Testis (tissue), 3 donors: Measurements from ENCODE around the gene ADAMTS12. TPM values are rescaled to one million over a fixed set of nuclear protein-coding genes. Genes with fewer than 3 reads are reported as not detected.
"Not testable (repeated sequence)": the region's sequence is repeated elsewhere in the genome, so short reads cannot be mapped to it uniquely, and the experiment has no call there.

Experiments
- DNase-seq: peaks from one replicate; pipeline ENCODE4 v3.0.0-alpha.2; 2019
- H3K27ac ChIP-seq, 2 donors: fragments of 200-600 bp; sonication (generic); one replicate each; pipeline ENCODE4 v1.5.1; 2019
- H3K27me3 ChIP-seq: fragments of 200-600 bp; sonication (generic); one replicate; pipeline ENCODE4 v1.5.1; 2019
- H3K36me3 ChIP-seq: fragments of 200-600 bp; sonication (generic); one replicate; pipeline ENCODE4 v1.5.1; 2017; ENCODE audit warnings: low read depth; ENCODE audit errors: missing control alignments
- H3K4me1 ChIP-seq: fragments of 200-600 bp; sonication (generic); one replicate; pipeline ENCODE4 v1.5.1; 2019
- H3K4me3 ChIP-seq, 2 donors: fragments of 200-600 bp; sonication (generic); one replicate each; pipeline ENCODE4 v1.5.1; 2017 to 2019
- H3K9me3 ChIP-seq: fragments of 200-600 bp; sonication (generic); one replicate; pipeline ENCODE4 v1.5.1; 2017
- CTCF ChIP-seq, 3 experiments: fragments of 450-650 bp in 2 of 3; fragments of 200-600 bp in 1 of 3; sonication (generic) in 1 of 3; IDR thresholded peaks; one replicate each; pipeline ENCODE4 v1.5.1; 2016 to 2019; ENCODE audit warnings: antibody characterized with exemption in 3 of 3, mild to moderate bottlenecking in 2 of 3, moderate library complexity in 1 of 3
- POLR2A ChIP-seq: fragments of 450-650 bp; IDR thresholded peaks from one replicate; pipeline ENCODE4 v1.6.1; 2017; ENCODE audit warnings: antibody characterized with exemption, mild to moderate bottlenecking, moderate library complexity
- WGBS, 2 donors: methylation state at CpG; one replicate each; pipeline ENCODE4 v1.1.5; 2018; 5-methylcytosine and 5-hydroxymethylcytosine counted together
- intact Hi-C: fragments of 100-400 bp; cut with DNase I; formaldehyde crosslinking; loops from one replicate; pipeline ENCODE4 v1.15.1; 2023; ENCODE audit warnings: low total_unique reads
- polyA plus RNA-seq: library from polyadenylated mRNA; stranded (reverse); fragments of 350-450 nt; fragmentation: Illumina TruSeq; extraction: RNeasy Lipid Tissue Mini Kit (QIAGEN cat#74804); gene quantifications from one replicate; pipeline ENCODE4 v1.2.3, GENCODE V29; 2014; ENCODE audit warnings: low read depth, low replicate concordance; ENCODE audit not compliant: insufficient read depth
- total RNA-seq, 2 donors: library from RNA; depleted of rRNA; stranded (reverse); fragments of >200 nt; gene quantifications; one replicate each; pipeline ENCODE4 v1.2.3, GENCODE V29; 2016

Gene ADAMTS12
- total and polyA plus RNA-seq, 3 donors from 2014 or later = 4.9 to 9.3 (median 7.5) TPM

DNA sequence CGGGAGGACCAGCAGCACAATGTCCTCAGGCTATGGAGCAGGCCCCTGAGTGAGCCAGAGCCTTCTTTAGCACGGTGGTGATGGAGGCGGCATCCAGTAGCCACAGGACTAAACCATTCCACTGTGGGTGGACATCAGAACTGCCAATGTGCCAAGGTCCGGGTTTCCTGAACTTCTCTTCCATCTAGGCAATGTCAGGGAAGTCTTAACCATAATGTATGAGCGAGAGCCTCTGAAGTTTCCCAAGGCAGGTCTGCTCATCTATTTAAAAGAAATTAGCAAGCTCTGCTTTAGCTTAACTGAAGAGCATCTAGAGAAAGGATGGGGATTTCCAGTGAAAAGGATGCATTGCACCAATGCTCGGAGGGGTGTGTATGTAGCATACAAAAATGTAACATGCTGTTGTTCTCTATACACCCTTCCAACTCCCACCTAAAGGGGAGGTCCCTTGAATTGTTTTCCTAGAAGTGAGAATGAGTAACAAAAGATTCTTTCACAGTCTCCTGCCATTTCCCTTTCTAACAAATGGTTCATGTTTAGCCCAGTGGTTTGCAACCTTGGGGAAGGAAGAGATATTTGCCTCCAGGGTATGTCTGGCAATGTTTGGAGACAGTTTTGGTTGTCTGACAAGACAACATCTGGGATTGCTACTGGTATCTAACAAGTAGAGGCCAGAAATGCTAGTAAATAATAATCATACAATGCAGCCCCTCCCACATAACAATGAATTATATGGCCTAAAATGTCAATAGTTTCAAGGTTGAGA, 38.3 kb upstream of the ADAMTS12 start:
- H3K4me3 ChIP-seq = no peak overlapping the region
- no peaks in the 10 kb centered on the region for H3K4me1 ChIP-seq
- intact Hi-C loops = no loop called here
- no peaks in the 10 kb centered on the region for H3K9me3 ChIP-seq
- no peak for DNase-seq
- H3K36me3 ChIP-seq = no peaks in the 10 kb centered on the region
- TF ChIP-seq CTCF (IDR thresholded peaks at IDR 0.05) = no peak
- TF ChIP-seq POLR2A = no peak
- no peaks in the 10 kb centered on the region for H3K27me3 ChIP-seq
- WGBS, 2 donors = 95 to 97% methylated on average over 5 to 6 of the region's 6 CpGs
- no peak overlapping the region for H3K27ac ChIP-seq

DNA sequence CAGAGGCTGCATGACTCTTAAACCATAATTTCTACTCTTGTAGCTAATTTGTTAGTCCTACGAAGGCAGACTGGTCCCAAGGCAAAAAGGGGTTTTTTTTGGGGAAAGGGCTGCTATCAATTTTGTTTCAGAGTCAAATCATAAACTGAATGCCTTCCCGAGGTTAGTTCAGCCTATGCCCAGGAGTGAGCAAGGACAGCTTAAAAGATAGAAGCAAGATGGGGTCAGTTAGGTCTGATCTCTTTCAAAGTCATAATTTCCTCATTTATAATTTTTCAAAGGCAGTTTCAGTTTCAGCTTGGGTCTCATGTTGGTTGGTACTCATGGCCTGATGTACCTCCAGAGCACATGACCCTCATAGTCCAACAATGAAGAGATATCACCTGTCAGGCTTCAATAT, 36.5 kb upstream of the ADAMTS12 start:
- H3K27me3 ChIP-seq = no peaks in the 10 kb centered on the region
- H3K9me3 ChIP-seq = no peaks in the 10 kb centered on the region
- no peak overlapping the region for H3K4me3 ChIP-seq
- intact Hi-C loops = no loop called here
- H3K36me3 ChIP-seq = no peaks in the 10 kb centered on the region
- 75 to 79% methylated on average over 2 of the region's 2 CpGs for WGBS, 2 donors
- H3K27ac ChIP-seq = no peak overlapping the region
- H3K4me1 ChIP-seq = no peaks in the 10 kb centered on the region
- TF ChIP-seq CTCF (IDR thresholded peaks at IDR 0.05) (no peak), POLR2A (no peak)
- DNase-seq = no peak

DNA sequence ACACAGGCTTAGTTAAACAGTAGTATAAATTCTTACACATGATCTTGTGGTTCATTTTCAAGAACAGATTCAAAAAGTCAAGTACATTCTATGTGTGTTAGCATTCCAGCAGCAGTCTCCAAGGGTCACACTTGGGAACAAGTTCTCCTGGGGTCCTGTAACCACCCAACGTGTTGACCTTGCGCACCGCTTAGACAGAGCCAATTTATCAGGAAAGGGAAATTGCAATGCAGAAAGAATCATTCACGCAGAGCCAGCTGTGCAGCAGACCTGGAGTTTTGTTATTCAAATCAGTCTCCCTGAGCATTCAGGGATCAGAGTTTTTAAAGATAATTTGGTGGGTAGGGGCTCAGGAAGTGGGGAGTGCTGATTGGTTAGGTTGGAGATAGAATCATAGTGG, 35.9 kb upstream of the ADAMTS12 start:
- intact Hi-C loops = no loop called here
- Histone ChIP-seq H3K4me1 (no peaks in the 10 kb centered on the region), H3K9me3 (no peaks in the 10 kb centered on the region), H3K27me3 (no peaks in the 10 kb centered on the region), H3K36me3 (no peaks in the 10 kb centered on the region), H3K4me3 (no peak overlapping the region), H3K27ac (no peak overlapping the region)
- 37 to 58% methylated on average over 4 of the region's 4 CpGs for WGBS, 2 donors
- DNase-seq = peak; percentile 50
- TF ChIP-seq POLR2A = no peak
- TF ChIP-seq CTCF (IDR thresholded peaks at IDR 0.05) = no peak

- Histone ChIP-seq H3K4me1 (no peaks in the 10 kb centered on the region), H3K27ac (no peak overlapping the region), H3K36me3 (no peaks in the 10 kb centered on the region), H3K4me3 (no peak overlapping the region), H3K9me3 (no peaks in the 10 kb centered on the region), H3K27me3 (no peaks in the 10 kb centered on the region)
- TF ChIP-seq POLR2A = no peak
- TF ChIP-seq CTCF (IDR thresholded peaks at IDR 0.05) = no peak
- intact Hi-C loops = no loop called here
- no peak for DNase-seq
These were observed 33.5 kb upstream of the ADAMTS12 start for GRCh38 chr5:33925278-33925677.

DNA sequence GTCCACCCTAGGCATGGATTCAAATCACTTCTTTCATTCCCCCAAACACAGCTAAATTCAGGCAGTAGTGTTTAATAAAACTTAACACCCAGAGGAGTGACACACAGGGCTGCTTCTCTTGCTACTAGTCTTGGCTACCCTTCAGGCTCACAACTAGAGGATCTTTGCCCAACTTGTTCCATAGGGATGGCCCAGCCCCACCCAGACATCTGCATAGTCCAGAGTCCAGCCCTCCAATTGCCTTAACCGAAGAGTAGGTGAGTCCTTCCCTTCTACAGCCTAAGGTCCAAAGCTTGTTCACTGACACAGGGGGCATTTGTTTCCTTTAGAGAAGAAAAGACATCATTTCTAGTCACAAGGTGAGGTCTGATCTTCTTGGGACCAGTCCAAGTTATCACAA, 29.2 kb upstream of the ADAMTS12 start:
- Histone ChIP-seq H3K36me3 (no peaks in the 10 kb centered on the region), H3K4me3 (no peak overlapping the region), H3K9me3 (no peaks in the 10 kb centered on the region), H3K27me3 (no peaks in the 10 kb centered on the region), H3K4me1 (no peaks in the 10 kb centered on the region), H3K27ac (no peak overlapping the region)
- TF ChIP-seq CTCF (IDR thresholded peaks at IDR 0.05) = no peak
- no peak for TF ChIP-seq POLR2A
- 80 to 95% methylated on average over 1 of the region's 1 CpG for WGBS, 2 donors
- intact Hi-C loops = no loop called here
- DNase-seq = no peak

DNA sequence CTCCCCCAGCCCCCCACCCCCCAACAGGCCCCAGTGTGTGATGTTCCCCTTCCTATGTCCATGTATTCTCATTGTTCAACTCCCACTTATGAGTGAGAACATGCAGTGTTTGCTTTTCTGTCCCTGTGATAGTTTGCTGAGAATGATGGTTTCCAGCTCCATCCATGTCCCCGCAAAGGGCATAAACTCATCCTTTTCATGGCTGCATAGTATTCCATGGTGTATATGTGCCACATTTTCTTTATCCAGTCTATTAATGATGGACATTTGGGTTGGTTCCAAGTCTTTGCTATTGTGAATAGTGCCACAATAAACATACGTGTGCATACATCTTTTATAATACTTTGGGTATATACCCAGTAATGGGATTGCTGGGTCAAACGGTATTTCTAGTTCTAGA, 23.1 kb upstream of the ADAMTS12 start:
- H3K9me3 ChIP-seq, DNase-seq, H3K4me3 ChIP-seq, H3K4me1 ChIP-seq, H3K27ac ChIP-seq, intact Hi-C loops, H3K27me3 ChIP-seq, H3K36me3 ChIP-seq: not testable (repeated sequence)
- WGBS, 2 donors = 94 to 96% methylated on average over 3 of the region's 3 CpGs

- intact Hi-C loops, H3K4me1 ChIP-seq, H3K27ac ChIP-seq, DNase-seq, H3K36me3 ChIP-seq, H3K27me3 ChIP-seq, H3K9me3 ChIP-seq, H3K4me3 ChIP-seq: not testable (repeated sequence)
- 81 to 82% methylated on average over 7 of the region's 7 CpGs for WGBS, 2 donors
These were observed 14.5 kb upstream of the ADAMTS12 start for GRCh38 chr5:33906248-33906647.
